ENCODE data around the gene KCNA4. TPM values are rescaled to one million over a fixed set of nuclear protein-coding genes. Genes with fewer than 3 reads are reported as not detected.

Gene KCNA4
- polyA plus RNA-seq, 1 experiment: not detected

- CTCF ChIA-PET: no interaction called here
- POLR2A ChIA-PET: no interaction called here
- Histone ChIP-seq H3K27me3 (ENCODE audit: control insufficient read depth, insufficient read depth, low read length) (no peaks in the 10 kb centered on the region), H3K36me3 (ENCODE audit: control insufficient read depth, insufficient read depth, low read length) (no peaks in the 10 kb centered on the region), H3K4me3 (ENCODE audit: low read depth, low read length) (no peak overlapping the region)
- no peak for TF ChIP-seq CTCF (IDR thresholded peaks at IDR 0.05; ENCODE audit: insufficient read depth, low read depth, low read length)
- DNase-seq (ENCODE audit: low read depth): no peak
Measured at GRCh38 chr11:30023074-30023473, 6.2 kb upstream of the KCNA4 start.

GRCh38 chr11:30019481-30019880 lies 2.7 kb upstream of the KCNA4 start:
- H3K4me3 ChIP-seq (ENCODE audit: low read depth, low read length): no peak overlapping the region
- H3K36me3 ChIP-seq (ENCODE audit: control insufficient read depth, insufficient read depth, low read length): no peaks in the 10 kb centered on the region
- no peaks in the 10 kb centered on the region for H3K27me3 ChIP-seq (ENCODE audit: control insufficient read depth, insufficient read depth, low read length)
- ChIA-PET CTCF (interaction anchor here (0.7 kb wide), 1 partner anchor 142 kb away, joined by 3 read pairs; no protein-coding TSS in a partner anchor), POLR2A (no interaction called here)
- TF ChIP-seq CTCF (IDR thresholded peaks at IDR 0.05; ENCODE audit: insufficient read depth, low read depth, low read length): no peak
- DNase-seq (ENCODE audit: low read depth): no peak

- CTCF ChIA-PET: interaction anchor here (0.7 kb wide), 1 partner anchor 141 kb away, joined by 3 read pairs; no protein-coding TSS in a partner anchor
- DNase-seq (ENCODE audit: low read depth): no peak
- POLR2A ChIA-PET: no interaction called here
- Histone ChIP-seq H3K27me3 (ENCODE audit: control insufficient read depth, insufficient read depth, low read length) (no peaks in the 10 kb centered on the region), H3K4me3 (ENCODE audit: low read depth, low read length) (no peak overlapping the region), H3K36me3 (ENCODE audit: control insufficient read depth, insufficient read depth, low read length) (no peaks in the 10 kb centered on the region)
- TF ChIP-seq CTCF (IDR thresholded peaks at IDR 0.05; ENCODE audit: insufficient read depth, low read depth, low read length): no peak
Measured at GRCh38 chr11:30018495-30018894, 1.7 kb upstream of the KCNA4 start.

- Histone ChIP-seq H3K27me3 (ENCODE audit: control insufficient read depth, insufficient read depth, low read length) (no peaks in the 10 kb centered on the region), H3K36me3 (ENCODE audit: control insufficient read depth, insufficient read depth, low read length) (no peaks in the 10 kb centered on the region)
- POLR2A ChIA-PET: no interaction called here
Measured at GRCh38 chr11:30017445-30017895, 640 bp upstream of the KCNA4 start.

GRCh38 chr11:30015725-30016412 lies 961 bp downstream of the KCNA4 start:
- Histone ChIP-seq H3K36me3 (ENCODE audit: control insufficient read depth, insufficient read depth, low read length) (no peaks in the 10 kb centered on the region), H3K4me3 (ENCODE audit: low read depth, low read length) (no peak overlapping the region), H3K27me3 (ENCODE audit: control insufficient read depth, insufficient read depth, low read length) (no peaks in the 10 kb centered on the region)
- DNase-seq (ENCODE audit: low read depth): no peak
- POLR2A ChIA-PET: no interaction called here
- TF ChIP-seq CTCF (IDR thresholded peaks at IDR 0.05; ENCODE audit: insufficient read depth, low read depth, low read length): no peak
- CTCF ChIA-PET: no interaction called here

More at GRCh38 chr11:30017445-30017895, 640 bp upstream of the KCNA4 start:
- CTCF ChIA-PET: no interaction called here
- no peak for TF ChIP-seq CTCF (IDR thresholded peaks at IDR 0.05; ENCODE audit: insufficient read depth, low read depth, low read length)
- DNase-seq (ENCODE audit: low read depth): no peak
- no peak overlapping the region for H3K4me3 ChIP-seq (ENCODE audit: low read depth, low read length)
